ENCODE results near the gene PTPRF.

The PTPRF gene

GRCh38 chr1:43513471-43514173 lies 17.1 kb upstream of the PTPRF start:
- no peak for DNase-seq

- no peak for DNase-seq
Measured at GRCh38 chr1:43518935-43519686, 11.6 kb upstream of the PTPRF start.

GRCh38 chr1:43520100-43520778 lies 10.4 kb upstream of the PTPRF start:
- no peak for DNase-seq

GRCh38 chr1:43521078-43521477 lies 9.6 kb upstream of the PTPRF start:
- no peak for DNase-seq

GRCh38 chr1:43521756-43522155 lies 8.9 kb upstream of the PTPRF start:
- no peak for DNase-seq

- no peak for DNase-seq
Measured at GRCh38 chr1:43522431-43522775, 8.3 kb upstream of the PTPRF start.

GRCh38 chr1:43522776-43523480 lies 7.8 kb upstream of the PTPRF start:
- no peak for DNase-seq

GRCh38 chr1:43524804-43525203 lies 5.9 kb upstream of the PTPRF start:
- DNase-seq, result no peak

GRCh38 chr1:43526002-43526401 lies 4.7 kb upstream of the PTPRF start:
- no peak for DNase-seq

GRCh38 chr1:43527111-43527878 lies 3.4 kb upstream of the PTPRF start:
- no peak for DNase-seq

GRCh38 chr1:43529206-43529731 lies 1.4 kb upstream of the PTPRF start:
- peak; percentile 75 to 77 for DNase-seq

- no peak for DNase-seq
Measured at GRCh38 chr1:43531107-43531905, 623 bp downstream of the PTPRF start.

- no peak for DNase-seq
Measured at GRCh38 chr1:43531906-43532584, 1.4 kb downstream of the PTPRF start.

GRCh38 chr1:43532716-43533115 lies 2.0 kb downstream of the PTPRF start:
- no peak for DNase-seq

GRCh38 chr1:43533584-43533983 lies 2.9 kb downstream of the PTPRF start:
- DNase-seq, result no peak

GRCh38 chr1:43534256-43534655 lies 3.6 kb downstream of the PTPRF start:
- DNase-seq, result no peak

- DNase-seq, result no peak
Measured at GRCh38 chr1:43536196-43536863, 5.6 kb downstream of the PTPRF start.

- no peak for DNase-seq
Measured at GRCh38 chr1:43536864-43537358, 6.2 kb downstream of the PTPRF start.

GRCh38 chr1:43537423-43538142 lies 6.9 kb downstream of the PTPRF start:
- no peak for DNase-seq

GRCh38 chr1:43538143-43538487 lies 7.4 kb downstream of the PTPRF start:
- DNase-seq, result no peak

All from activated CD4-positive, alpha-beta T cell treated with anti-CD3 and anti-CD28 coated beads, Interleukin-2, amount 50 U/mL, for 4 hours (primary cell).